ENCODE measurements around the gene TAPBPL.
"Not testable (repeated sequence)": the region's sequence is repeated elsewhere in the genome, so short reads cannot be mapped to it uniquely, and the experiment has no call there.

TAPBPL gene

GRCh38 chr12:6451348-6452244 is at the start of gene TAPBPL:
TAPBPL (plus strand) TSS chr12:6452042; CDS start chr12:6452249, 207 bp downstream.
- peak; percentile 94 for DNase-seq (ENCODE audit: low spot score)

- no peak for DNase-seq (ENCODE audit: low spot score)
Measured at GRCh38 chr12:6404390-6404789, 47.5 kb upstream of the TAPBPL start.

GRCh38 chr12:6405963-6406362 is 45.9 kb upstream of the TAPBPL start:
- no peak for DNase-seq (ENCODE audit: low spot score)

- no peak for DNase-seq (ENCODE audit: low spot score)
Measured at GRCh38 chr12:6407236-6407954, 44.4 kb upstream of the TAPBPL start.

- no peak for DNase-seq (ENCODE audit: low spot score)
Measured at GRCh38 chr12:6416596-6416995, 35.2 kb upstream of the TAPBPL start.

GRCh38 chr12:6418796-6419195 is 33.0 kb upstream of the TAPBPL start:
- no peak for DNase-seq (ENCODE audit: low spot score)

- DNase-seq (ENCODE audit: low spot score) = no peak
Measured at GRCh38 chr12:6420364-6420763, 31.5 kb upstream of the TAPBPL start.

GRCh38 chr12:6423267-6424007 is 28.4 kb upstream of the TAPBPL start:
- peak; percentile 95 for DNase-seq (ENCODE audit: low spot score)

GRCh38 chr12:6424008-6424347 is 27.9 kb upstream of the TAPBPL start:
- no peak for DNase-seq (ENCODE audit: low spot score)

- no peak for DNase-seq (ENCODE audit: low spot score)
Measured at GRCh38 chr12:6424866-6425265, 27.0 kb upstream of the TAPBPL start.

- DNase-seq (ENCODE audit: low spot score) = no peak
Measured at GRCh38 chr12:6425590-6426531, 26.0 kb upstream of the TAPBPL start.

GRCh38 chr12:6426882-6427671 is 24.8 kb upstream of the TAPBPL start:
- no peak for DNase-seq (ENCODE audit: low spot score)

GRCh38 chr12:6427796-6428195 is 24.0 kb upstream of the TAPBPL start:
- DNase-seq (ENCODE audit: low spot score) = not testable (repeated sequence)

- no peak for DNase-seq (ENCODE audit: low spot score)
Measured at GRCh38 chr12:6428326-6428725, 23.5 kb upstream of the TAPBPL start.

- DNase-seq (ENCODE audit: low spot score) = peak; percentile 97
Measured at GRCh38 chr12:6430124-6430989, 21.5 kb upstream of the TAPBPL start.

- DNase-seq (ENCODE audit: low spot score) = no peak
Measured at GRCh38 chr12:6432991-6433390, 18.9 kb upstream of the TAPBPL start.

- no peak for DNase-seq (ENCODE audit: low spot score)
Measured at GRCh38 chr12:6434205-6435140, 17.4 kb upstream of the TAPBPL start.

- DNase-seq (ENCODE audit: low spot score) = no peak
Measured at GRCh38 chr12:6435961-6436715, 15.7 kb upstream of the TAPBPL start.
